Retinal pigment epithelial cell (primary cell): Measurements from ENCODE around the gene MAP7.
A peak's percentile ranks its signal among the peaks of the same experiment; 100 is the strongest.

Experiments
- DNase-seq: peaks from one replicate; pipeline ENCODE4 v3.0.0-alpha.2; 2010; ENCODE audit warnings: low read depth
- H3K4me3 ChIP-seq: 2 replicates; pipeline ENCODE4 v1.5.1; 2011; ENCODE audit warnings: mild to moderate bottlenecking, low read length, control low read depth, moderate library complexity
- TF ChIP-seq, protein P1 (sequence below): conservative IDR thresholded peaks from 2 replicates; pipeline ENCODE4 v1.5.1; 2011; ENCODE audit warnings: low read depth, low read length, control low read depth, inconsistent platforms

Gene MAP7

GRCh38 chr6:136411453-136412354 lies 138.5 kb downstream of the MAP7 start:
- TF ChIP-seq, protein P1, sequence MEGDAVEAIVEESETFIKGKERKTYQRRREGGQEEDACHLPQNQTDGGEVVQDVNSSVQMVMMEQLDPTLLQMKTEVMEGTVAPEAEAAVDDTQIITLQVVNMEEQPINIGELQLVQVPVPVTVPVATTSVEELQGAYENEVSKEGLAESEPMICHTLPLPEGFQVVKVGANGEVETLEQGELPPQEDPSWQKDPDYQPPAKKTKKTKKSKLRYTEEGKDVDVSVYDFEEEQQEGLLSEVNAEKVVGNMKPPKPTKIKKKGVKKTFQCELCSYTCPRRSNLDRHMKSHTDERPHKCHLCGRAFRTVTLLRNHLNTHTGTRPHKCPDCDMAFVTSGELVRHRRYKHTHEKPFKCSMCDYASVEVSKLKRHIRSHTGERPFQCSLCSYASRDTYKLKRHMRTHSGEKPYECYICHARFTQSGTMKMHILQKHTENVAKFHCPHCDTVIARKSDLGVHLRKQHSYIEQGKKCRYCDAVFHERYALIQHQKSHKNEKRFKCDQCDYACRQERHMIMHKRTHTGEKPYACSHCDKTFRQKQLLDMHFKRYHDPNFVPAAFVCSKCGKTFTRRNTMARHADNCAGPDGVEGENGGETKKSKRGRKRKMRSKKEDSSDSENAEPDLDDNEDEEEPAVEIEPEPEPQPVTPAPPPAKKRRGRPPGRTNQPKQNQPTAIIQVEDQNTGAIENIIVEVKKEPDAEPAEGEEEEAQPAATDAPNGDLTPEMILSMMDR = no peak
- H3K4me3 ChIP-seq = no peak overlapping the region
- DNase-seq = no peak

- no peak for DNase-seq
- no peak overlapping the region for H3K4me3 ChIP-seq
- TF ChIP-seq, protein P1 = no peak
Measured at GRCh38 chr6:136411025-136411325, 139.2 kb downstream of the MAP7 start.

GRCh38 chr6:136410201-136411024 lies 139.8 kb downstream of the MAP7 start:
- no peak for DNase-seq
- no peak overlapping the region for H3K4me3 ChIP-seq
- TF ChIP-seq, protein P1 = no peak

GRCh38 chr6:136409597-136409996 lies 140.6 kb downstream of the MAP7 start:
- DNase-seq = no peak
- no peak overlapping the region for H3K4me3 ChIP-seq
- TF ChIP-seq, protein P1 = no peak

DNA sequence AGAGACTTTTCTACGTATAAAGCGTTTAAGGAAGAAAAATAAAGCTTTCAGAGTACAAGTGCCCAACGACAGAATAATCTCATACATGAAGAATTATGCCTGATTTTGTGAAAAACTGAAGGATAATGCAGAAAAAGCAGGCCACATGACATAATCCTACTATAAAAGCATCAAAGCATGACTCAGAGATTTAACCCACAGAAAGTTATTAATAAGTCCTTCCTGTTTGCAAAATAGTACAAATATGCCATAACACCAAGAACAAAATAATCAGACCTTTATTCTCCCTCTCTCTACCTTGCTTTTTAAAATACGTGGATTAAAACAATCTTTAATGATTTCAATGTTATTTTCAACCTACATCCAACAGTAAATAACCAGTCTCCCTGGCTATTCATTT lies 142.0 kb downstream of the MAP7 start:
- H3K4me3 ChIP-seq = no peak overlapping the region
- peak; percentile 86 for DNase-seq

GRCh38 chr6:136405420-136406029 lies 144.7 kb downstream of the MAP7 start:
- TF ChIP-seq, protein P1 = no peak
- no peak overlapping the region for H3K4me3 ChIP-seq
- no peak for DNase-seq

More for the DNA sequence above, 142.0 kb downstream of the MAP7 start:
- TF ChIP-seq, protein P1 = no peak
